Right lobe of liver (tissue), 4 donors: ENCODE results near the gene DGKZ.

Experiments used
- POLR2A ChIP-seq: fragments of 450-650 bp; IDR thresholded peaks from one replicate; pipeline ENCODE4 v1.6.1; 2017; ENCODE audit warnings: antibody characterized with exemption, mild to moderate bottlenecking
- TF ChIP-seq, protein P1 (sequence below), 4 donors: fragments of 200-600 bp in 3 of 4; fragments of 450-650 bp in 1 of 4; IDR thresholded peaks; one replicate each; pipeline versions ENCODE4 v1.5.1 to v1.8.0; 2016 to 2022; ENCODE audit warnings: antibody characterized with exemption in 4 of 4, mild to moderate bottlenecking in 2 of 4
- donor health status: DM: no; HTN: no; CAD: no.
- donor health status: DM: no; HTN: no; CAD: no.
- donor health status: DM: no; HTN: yes; CAD: no.

DNA sequence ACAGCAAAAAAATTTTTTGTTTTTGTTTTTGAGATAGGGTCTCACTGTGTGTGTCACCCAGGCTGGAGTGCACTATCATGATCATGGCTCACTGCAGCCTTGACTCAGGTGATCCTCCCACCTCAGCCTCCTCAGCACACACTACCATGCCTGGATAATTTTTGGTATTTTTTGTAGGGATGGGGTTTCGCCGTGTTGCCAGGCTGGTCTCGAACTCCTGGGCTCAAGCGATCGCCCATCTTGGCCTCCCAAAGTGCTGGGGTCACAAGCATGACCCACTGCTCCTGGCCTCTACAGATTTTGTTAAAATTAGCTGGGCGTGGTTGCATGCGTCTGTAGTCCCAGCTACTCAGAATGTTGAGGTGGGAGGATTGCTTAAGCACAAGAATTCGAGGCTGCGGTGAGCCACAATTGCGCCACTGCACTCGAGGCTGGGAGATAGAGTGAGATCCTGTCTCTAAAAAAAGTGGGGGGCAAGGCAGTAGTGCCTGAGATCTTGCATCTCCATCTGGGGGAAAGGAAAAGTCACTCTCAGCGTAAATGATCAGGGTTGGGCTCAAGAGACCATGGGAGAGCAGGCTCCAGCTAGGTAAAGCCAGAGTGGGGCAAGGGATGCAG is 10.6 kb upstream of the DGKZ start:
- TF ChIP-seq, protein P1, sequence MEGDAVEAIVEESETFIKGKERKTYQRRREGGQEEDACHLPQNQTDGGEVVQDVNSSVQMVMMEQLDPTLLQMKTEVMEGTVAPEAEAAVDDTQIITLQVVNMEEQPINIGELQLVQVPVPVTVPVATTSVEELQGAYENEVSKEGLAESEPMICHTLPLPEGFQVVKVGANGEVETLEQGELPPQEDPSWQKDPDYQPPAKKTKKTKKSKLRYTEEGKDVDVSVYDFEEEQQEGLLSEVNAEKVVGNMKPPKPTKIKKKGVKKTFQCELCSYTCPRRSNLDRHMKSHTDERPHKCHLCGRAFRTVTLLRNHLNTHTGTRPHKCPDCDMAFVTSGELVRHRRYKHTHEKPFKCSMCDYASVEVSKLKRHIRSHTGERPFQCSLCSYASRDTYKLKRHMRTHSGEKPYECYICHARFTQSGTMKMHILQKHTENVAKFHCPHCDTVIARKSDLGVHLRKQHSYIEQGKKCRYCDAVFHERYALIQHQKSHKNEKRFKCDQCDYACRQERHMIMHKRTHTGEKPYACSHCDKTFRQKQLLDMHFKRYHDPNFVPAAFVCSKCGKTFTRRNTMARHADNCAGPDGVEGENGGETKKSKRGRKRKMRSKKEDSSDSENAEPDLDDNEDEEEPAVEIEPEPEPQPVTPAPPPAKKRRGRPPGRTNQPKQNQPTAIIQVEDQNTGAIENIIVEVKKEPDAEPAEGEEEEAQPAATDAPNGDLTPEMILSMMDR (IDR thresholded peaks at IDR 0.05), result no peak
- TF ChIP-seq POLR2A, result no peak
